ENCODE results near the gene HIBCH. TPM values are rescaled to one million over a fixed set of nuclear protein-coding genes. Genes with fewer than 3 reads are reported as not detected.
A peak's percentile ranks its signal among the peaks of the same experiment; 100 is the strongest.

The HIBCH gene
- total and polyA plus RNA-seq, 9 of the 15 experiments (the other 6 are each of a cell fraction or from before 2014, with no cell fraction given), result 17.0 to 65.4 (median 28.3) TPM

DNA sequence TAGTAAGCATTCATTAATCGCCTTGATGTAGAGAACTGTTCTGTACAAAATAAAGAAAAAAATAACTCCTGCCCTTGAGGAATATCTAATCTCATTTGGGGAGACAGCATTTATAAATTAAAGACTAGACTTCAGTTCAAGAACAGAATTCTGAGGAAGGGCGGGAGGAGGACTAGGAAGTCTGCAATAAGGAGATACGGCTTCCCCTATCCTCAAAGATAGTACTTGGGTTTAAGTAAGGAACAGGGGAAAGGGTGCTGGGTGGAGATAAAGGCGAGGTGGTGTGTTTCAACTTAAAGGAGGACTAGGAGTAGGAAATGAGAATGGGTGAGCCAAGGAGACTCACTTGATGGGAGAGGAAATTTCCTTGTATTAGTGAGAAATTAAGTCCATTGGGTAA is 135.2 kb downstream of the HIBCH start (continued):
- no peak for TF ChIP-seq RBM14 (IDR thresholded peaks at IDR 0.05; ENCODE audit: borderline replicate concordance, insufficient read depth, low read depth, low read length)
- TF ChIP-seq, protein P1, sequence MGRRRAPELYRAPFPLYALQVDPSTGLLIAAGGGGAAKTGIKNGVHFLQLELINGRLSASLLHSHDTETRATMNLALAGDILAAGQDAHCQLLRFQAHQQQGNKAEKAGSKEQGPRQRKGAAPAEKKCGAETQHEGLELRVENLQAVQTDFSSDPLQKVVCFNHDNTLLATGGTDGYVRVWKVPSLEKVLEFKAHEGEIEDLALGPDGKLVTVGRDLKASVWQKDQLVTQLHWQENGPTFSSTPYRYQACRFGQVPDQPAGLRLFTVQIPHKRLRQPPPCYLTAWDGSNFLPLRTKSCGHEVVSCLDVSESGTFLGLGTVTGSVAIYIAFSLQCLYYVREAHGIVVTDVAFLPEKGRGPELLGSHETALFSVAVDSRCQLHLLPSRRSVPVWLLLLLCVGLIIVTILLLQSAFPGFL (CRISPR knock-in tag; IDR thresholded peaks at IDR 0.05), result no peak
- TF ChIP-seq RAD51 (IDR thresholded peaks at IDR 0.05; ENCODE audit: borderline replicate concordance, low read depth), result no peak
- TF ChIP-seq GATAD2B (IDR thresholded peaks at IDR 0.05; ENCODE audit: borderline replicate concordance), result peak; percentile 46; the same call in 1 of the 2 replicates
- TF ChIP-seq ASH1L (IDR thresholded peaks at IDR 0.05; ENCODE audit: borderline replicate concordance, low read depth, partially characterized antibody), result no peak
- TF ChIP-seq ZNF41 (CRISPR knock-in tag; conservative IDR thresholded peaks at IDR 0.05), result no peak
- TF ChIP-seq, protein P2, sequence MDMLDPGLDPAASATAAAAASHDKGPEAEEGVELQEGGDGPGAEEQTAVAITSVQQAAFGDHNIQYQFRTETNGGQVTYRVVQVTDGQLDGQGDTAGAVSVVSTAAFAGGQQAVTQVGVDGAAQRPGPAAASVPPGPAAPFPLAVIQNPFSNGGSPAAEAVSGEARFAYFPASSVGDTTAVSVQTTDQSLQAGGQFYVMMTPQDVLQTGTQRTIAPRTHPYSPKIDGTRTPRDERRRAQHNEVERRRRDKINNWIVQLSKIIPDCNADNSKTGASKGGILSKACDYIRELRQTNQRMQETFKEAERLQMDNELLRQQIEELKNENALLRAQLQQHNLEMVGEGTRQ (CRISPR knock-in tag; IDR thresholded peaks at IDR 0.05), result no peak
- peak; percentile 74 for TF ChIP-seq RNF2 (IDR thresholded peaks at IDR 0.05)
- no peak for TF ChIP-seq ZNF764 (CRISPR knock-in tag; IDR thresholded peaks at IDR 0.05; ENCODE audit: low read depth)
- TF ChIP-seq, protein P3, sequence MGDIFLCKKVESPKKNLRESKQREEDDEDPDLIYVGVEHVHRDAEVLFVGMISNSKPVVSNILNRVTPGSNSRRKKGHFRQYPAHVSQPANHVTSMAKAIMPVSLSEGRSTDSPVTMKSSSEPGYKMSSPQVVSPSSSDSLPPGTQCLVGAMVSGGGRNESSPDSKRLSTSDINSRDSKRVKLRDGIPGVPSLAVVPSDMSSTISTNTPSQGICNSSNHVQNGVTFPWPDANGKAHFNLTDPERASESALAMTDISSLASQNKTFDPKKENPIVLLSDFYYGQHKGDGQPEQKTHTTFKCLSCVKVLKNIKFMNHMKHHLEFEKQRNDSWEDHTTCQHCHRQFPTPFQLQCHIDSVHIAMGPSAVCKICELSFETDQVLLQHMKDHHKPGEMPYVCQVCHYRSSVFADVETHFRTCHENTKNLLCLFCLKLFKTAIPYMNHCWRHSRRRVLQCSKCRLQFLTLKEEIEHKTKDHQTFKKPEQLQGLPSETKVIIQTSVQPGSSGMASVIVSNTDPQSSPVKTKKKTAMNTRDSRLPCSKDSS (IDR thresholded peaks at IDR 0.05; ENCODE audit: low read depth, partially characterized antibody), result no peak
- TF ChIP-seq U2AF1 (optimal IDR thresholded peaks at IDR 0.05; ENCODE audit: low read depth, low read length), result no peak
- TF ChIP-seq KDM2B (CRISPR knock-in tag; IDR thresholded peaks at IDR 0.05), result no peak
- TF ChIP-seq, protein P4, sequence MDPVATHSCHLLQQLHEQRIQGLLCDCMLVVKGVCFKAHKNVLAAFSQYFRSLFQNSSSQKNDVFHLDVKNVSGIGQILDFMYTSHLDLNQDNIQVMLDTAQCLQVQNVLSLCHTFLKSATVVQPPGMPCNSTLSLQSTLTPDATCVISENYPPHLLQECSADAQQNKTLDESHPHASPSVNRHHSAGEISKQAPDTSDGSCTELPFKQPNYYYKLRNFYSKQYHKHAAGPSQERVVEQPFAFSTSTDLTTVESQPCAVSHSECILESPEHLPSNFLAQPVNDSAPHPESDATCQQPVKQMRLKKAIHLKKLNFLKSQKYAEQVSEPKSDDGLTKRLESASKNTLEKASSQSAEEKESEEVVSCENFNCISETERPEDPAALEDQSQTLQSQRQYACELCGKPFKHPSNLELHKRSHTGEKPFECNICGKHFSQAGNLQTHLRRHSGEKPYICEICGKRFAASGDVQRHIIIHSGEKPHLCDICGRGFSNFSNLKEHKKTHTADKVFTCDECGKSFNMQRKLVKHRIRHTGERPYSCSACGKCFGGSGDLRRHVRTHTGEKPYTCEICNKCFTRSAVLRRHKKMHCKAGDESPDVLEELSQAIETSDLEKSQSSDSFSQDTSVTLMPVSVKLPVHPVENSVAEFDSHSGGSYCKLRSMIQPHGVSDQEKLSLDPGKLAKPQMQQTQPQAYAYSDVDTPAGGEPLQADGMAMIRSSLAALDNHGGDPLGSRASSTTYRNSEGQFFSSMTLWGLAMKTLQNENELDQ (CRISPR knock-in tag; IDR thresholded peaks at IDR 0.05; ENCODE audit: borderline replicate concordance), result no peak
- no peak for TF ChIP-seq RBBP5 (IDR thresholded peaks at IDR 0.05; ENCODE audit: borderline replicate concordance, insufficient read depth, low read length, poor library complexity, severe bottlenecking)
- TF ChIP-seq, protein P5, sequence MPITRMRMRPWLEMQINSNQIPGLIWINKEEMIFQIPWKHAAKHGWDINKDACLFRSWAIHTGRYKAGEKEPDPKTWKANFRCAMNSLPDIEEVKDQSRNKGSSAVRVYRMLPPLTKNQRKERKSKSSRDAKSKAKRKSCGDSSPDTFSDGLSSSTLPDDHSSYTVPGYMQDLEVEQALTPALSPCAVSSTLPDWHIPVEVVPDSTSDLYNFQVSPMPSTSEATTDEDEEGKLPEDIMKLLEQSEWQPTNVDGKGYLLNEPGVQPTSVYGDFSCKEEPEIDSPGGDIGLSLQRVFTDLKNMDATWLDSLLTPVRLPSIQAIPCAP (CRISPR knock-in tag; IDR thresholded peaks at IDR 0.05; ENCODE audit: borderline replicate concordance), result no peak
- TF ChIP-seq, protein P6, sequence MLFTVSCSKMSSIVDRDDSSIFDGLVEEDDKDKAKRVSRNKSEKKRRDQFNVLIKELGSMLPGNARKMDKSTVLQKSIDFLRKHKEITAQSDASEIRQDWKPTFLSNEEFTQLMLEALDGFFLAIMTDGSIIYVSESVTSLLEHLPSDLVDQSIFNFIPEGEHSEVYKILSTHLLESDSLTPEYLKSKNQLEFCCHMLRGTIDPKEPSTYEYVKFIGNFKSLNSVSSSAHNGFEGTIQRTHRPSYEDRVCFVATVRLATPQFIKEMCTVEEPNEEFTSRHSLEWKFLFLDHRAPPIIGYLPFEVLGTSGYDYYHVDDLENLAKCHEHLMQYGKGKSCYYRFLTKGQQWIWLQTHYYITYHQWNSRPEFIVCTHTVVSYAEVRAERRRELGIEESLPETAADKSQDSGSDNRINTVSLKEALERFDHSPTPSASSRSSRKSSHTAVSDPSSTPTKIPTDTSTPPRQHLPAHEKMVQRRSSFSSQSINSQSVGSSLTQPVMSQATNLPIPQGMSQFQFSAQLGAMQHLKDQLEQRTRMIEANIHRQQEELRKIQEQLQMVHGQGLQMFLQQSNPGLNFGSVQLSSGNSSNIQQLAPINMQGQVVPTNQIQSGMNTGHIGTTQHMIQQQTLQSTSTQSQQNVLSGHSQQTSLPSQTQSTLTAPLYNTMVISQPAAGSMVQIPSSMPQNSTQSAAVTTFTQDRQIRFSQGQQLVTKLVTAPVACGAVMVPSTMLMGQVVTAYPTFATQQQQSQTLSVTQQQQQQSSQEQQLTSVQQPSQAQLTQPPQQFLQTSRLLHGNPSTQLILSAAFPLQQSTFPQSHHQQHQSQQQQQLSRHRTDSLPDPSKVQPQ (CRISPR knock-in tag; IDR thresholded peaks at IDR 0.05; ENCODE audit: borderline replicate concordance), result no peak
- TF ChIP-seq ELF4 (CRISPR knock-in tag; IDR thresholded peaks at IDR 0.05), result peak; percentile 96
- no peak for TF ChIP-seq ZKSCAN8 (CRISPR knock-in tag; IDR thresholded peaks at IDR 0.05)
- no peak for TF ChIP-seq FOXP1 (CRISPR knock-in tag; IDR thresholded peaks at IDR 0.05)

Data from K562 (cell line).